Activated T-helper 2 cell treated with anti-CD3 and anti-CD28 coated beads, Interferon-gamma antibody, Interleukin-2, Interleukin-4, amounts not matched to agents 10 μg/mL and 5 μg/mL and 100 μg/mL, durations not matched to agents 14 hours and 24 hours and 36 hours (primary cell): ENCODE measurements around the gene CCNK. TPM values are rescaled to one million over a fixed set of nuclear protein-coding genes. Genes with fewer than 3 reads are reported as not detected.

Source experiments
- DNase-seq: peaks from one replicate; pipeline ENCODE4 v3.0.0; 2021; ENCODE audit warnings: low spot score
- H3K27ac Mint-ChIP-seq: one replicate; pipeline ENCODE4 v1.8.0; 2021; ENCODE audit warnings: mixed read lengths
- H3K27me3 Mint-ChIP-seq: one replicate; pipeline ENCODE4 v1.8.0; 2021; ENCODE audit warnings: low read depth, mixed read lengths
- H3K36me3 Mint-ChIP-seq: one replicate; pipeline ENCODE4 v1.8.0; 2021; ENCODE audit warnings: low read depth, mixed read lengths
- H3K4me1 Mint-ChIP-seq: one replicate; pipeline ENCODE4 v1.8.0; 2021; ENCODE audit warnings: low read depth, mixed read lengths
- H3K4me3 Mint-ChIP-seq: one replicate; pipeline ENCODE4 v1.8.0; 2021; ENCODE audit warnings: low read depth, mild to moderate bottlenecking, moderate library complexity, mixed read lengths
- H3K9me3 Mint-ChIP-seq: one replicate; pipeline ENCODE4 v1.8.0; 2021; ENCODE audit warnings: mixed read lengths
- intact Hi-C: fragments of 100-400 bp; cut with micrococcal nuclease; formaldehyde crosslinking; loops from one replicate; pipeline ENCODE4 v1.15.1; 2023
- total RNA-seq: library from RNA; stranded (reverse); gene quantifications from 2 replicates; pipeline ENCODE4 v1.2.3, GENCODE V29; 2022

Gene CCNK
- 77.8 and 80.4 TPM in 2 replicates for total RNA-seq

DNA sequence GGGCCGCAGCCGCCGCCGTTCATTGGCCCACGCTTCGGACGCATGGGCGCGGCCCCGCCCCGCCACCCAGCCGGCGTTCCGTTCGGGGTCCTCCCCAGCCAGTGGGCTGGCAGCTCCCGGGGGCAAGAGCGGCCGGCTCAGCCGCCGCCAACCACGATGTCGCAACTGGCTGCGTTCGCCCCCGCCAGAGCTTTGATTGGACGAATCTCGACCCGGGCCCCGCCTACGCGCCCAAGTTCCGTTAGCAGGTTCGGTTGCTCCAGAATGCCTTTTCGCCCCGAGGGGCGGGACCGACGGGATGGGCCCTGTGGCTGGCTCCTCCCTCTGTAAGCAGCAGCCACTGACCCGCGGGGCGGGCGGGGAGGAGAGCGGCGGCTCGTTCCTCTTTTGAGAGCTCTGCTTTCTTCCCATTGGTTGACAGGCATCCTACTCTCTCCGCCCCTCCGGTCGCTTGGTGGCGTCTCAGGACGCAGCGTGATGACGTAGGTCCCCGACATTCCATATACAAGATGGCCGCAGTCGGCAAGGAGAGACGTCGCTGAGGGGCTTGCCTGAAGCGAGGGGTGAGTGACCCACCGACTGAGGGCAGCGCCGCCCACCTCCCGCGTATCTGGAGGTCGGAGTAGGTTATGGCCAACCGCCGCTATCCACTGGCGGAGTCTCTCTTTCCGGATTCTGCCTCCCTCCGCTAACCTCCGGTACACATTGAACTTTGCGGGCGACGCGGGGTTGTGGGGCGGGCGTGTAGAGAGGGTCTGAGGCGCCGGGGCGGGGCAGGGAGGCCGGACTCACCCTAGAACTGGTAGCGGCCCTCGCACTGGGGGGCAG is at the start of gene CCNK:
Gene CCNK (plus strand): TSS at position 493 of the 828 bp plus-strand sequence. CDS start 11,269 bp downstream, outside the sequence.
- peak; percentile 100 for DNase-seq
- no peaks in the 10 kb centered on the region for H3K27me3 Mint-ChIP-seq
- H3K4me3 Mint-ChIP-seq = peak within 1 kb of the TSS; percentile 90
- intact Hi-C loops = loop anchor here (1.0 to 10.0 kb wide), 3 partner anchors 123 to 584 kb away; partner anchors contain the start of genes CCDC85C, CYP46A1 and EVL
- H3K9me3 Mint-ChIP-seq = no peaks in the 10 kb centered on the region
- peaks cover 43% of the 10 kb centered on the region for H3K4me1 Mint-ChIP-seq
- H3K27ac Mint-ChIP-seq = peak within 1 kb of the TSS; percentile 92
- peaks cover 3% of the 10 kb centered on the region for H3K36me3 Mint-ChIP-seq

DNA sequence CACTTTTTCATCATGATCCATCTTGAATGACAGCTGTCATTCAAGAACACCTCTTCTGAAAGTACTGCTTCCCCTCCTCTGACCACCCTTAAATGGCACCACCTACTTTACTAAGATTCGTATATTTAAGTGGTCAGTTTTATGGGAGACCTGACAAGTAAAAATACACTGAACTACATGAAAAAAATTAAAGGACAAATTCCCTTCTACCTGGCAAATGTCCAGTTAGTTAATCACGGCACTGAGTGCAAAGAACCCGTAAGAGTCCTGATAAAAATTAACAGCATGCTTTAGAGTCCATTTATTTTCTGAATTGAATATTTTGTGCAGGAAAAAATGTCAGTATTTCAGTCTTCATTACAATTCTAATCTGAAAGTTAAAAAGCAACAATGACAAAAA is 49.2 kb upstream of the CCNK start:
- Mint-ChIP-seq H3K36me3 (peaks cover 74% of the 10 kb centered on the region), H3K4me3 (no peak overlapping the region), H3K27ac (no peak overlapping the region), H3K9me3 (peaks cover 23% of the 10 kb centered on the region), H3K4me1 (peaks cover 15% of the 10 kb centered on the region), H3K27me3 (no peaks in the 10 kb centered on the region)
- intact Hi-C loops = no loop called here
- DNase-seq = no peak

DNA sequence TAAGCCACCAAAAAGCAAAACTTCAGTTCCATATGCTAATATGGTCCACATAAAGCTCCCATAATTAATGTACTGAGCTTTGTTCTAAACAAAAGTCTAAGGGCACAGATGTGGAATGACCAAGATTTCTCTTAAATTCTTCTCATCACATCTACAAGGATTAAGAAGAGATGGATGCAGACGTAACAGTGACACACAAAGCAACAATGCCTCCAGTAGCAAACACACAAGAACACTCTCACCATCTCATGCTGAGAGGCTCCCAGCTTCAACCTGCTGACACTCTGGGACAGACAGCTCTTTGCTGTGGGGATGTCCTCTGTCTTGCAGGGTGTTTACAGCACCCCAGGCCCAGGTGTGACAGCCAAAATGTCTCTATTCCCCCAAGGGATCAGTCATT is 48.7 kb upstream of the CCNK start:
- H3K4me3 Mint-ChIP-seq = no peak overlapping the region
- intact Hi-C loops = no loop called here
- H3K4me1 Mint-ChIP-seq = peaks cover 20% of the 10 kb centered on the region
- peaks cover 78% of the 10 kb centered on the region for H3K36me3 Mint-ChIP-seq
- no peaks in the 10 kb centered on the region for H3K27me3 Mint-ChIP-seq
- H3K27ac Mint-ChIP-seq = no peak overlapping the region
- DNase-seq = no peak
- H3K9me3 Mint-ChIP-seq = peaks cover 23% of the 10 kb centered on the region

DNA sequence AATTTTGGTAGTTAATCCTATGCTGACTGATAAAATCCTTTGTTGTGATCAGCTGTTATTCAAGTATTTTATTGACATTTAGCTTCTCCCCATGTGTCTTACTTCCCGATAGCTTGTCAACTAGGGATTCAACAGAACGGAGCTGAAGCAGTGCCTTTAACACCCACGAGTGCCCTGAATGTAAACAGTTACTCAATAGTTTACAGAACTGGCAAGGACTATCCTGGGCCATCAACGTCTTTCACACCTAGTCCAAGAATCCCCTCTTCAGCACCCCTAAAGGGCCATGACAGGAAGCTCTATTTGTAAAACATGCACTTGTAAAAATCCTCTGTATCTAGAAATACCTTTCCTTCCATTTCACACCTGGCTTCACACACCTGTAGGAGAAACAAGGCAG is 45.9 kb upstream of the CCNK start:
- H3K4me3 Mint-ChIP-seq = no peak overlapping the region
- peaks cover 23% of the 10 kb centered on the region for H3K4me1 Mint-ChIP-seq
- intact Hi-C loops = no loop called here
- H3K27ac Mint-ChIP-seq = no peak overlapping the region
- H3K36me3 Mint-ChIP-seq = peaks cover 64% of the 10 kb centered on the region
- DNase-seq = no peak
- H3K9me3 Mint-ChIP-seq = peaks cover 3% of the 10 kb centered on the region
- H3K27me3 Mint-ChIP-seq = no peaks in the 10 kb centered on the region

DNA sequence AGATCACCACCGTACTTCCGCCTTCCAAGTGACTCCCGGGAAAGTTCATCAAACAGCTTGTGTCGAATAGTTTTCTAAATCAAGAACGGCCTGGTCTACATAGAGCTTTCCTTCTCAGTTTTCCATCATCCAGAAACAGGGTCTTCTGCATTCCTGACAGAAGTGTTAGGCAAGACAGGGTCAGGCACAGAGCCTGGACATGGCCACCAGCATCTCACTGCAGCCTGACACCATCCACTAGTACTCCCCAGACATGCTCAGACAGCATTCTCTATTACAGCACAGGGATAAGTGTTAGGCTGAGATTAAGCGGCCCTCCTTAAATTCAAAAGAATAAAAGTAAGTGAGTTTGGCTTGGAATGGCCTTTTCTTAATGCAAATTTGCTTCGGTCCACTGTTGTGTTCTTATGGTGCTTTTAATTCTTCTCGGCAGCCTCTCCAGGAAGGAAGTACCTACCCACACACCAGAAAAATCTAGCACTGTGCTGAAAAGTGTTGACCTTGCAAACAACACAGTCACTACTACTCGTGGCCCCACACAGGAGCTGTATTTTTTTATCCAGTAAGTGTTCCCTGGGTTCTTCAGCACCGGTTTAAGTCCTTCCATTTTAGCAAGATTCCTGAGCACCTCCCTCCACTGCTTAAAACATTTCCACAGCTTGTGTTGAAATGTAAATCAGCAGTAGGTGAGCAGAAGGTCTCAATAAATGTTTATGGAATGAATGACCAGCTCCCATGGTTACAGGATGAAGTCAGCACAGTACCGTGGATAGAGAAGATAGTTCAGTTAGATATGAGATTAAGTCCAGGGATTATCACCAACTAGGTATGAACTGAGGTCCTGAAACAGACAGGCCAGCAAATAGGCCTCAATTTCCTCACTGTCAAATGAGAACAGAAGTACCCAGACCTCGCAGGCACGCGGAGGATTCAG is 44.7 kb upstream of the CCNK start:
- Mint-ChIP-seq H3K36me3 (peaks cover 57% of the 10 kb centered on the region), H3K27me3 (no peaks in the 10 kb centered on the region), H3K27ac (peak overlapping the region; percentile 45), H3K4me3 (no peak overlapping the region), H3K4me1 (peaks cover 26% of the 10 kb centered on the region), H3K9me3 (no peaks in the 10 kb centered on the region)
- intact Hi-C loops = no loop called here
- DNase-seq = no peak

DNA sequence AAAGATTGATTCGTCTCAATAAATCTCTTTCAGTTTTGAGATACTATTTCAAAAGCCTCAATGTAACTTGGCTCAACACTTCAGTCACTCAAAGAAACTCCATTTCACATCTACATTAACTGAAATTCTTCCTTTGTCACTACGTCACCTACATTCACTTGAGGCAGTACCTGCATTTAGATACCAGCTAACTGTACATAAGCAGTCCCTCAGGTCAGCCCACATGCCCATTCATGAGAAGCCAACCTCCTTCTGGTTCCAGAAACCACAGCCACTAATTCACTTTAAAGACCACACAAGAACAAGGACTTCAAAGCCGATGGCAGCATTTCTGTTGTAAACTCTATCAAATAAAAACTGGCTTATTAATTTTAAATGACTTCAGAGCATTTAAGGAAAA is 43.5 kb upstream of the CCNK start:
- intact Hi-C loops = no loop called here
- no peak for DNase-seq
- Mint-ChIP-seq H3K4me3 (no peak overlapping the region), H3K4me1 (peaks cover 38% of the 10 kb centered on the region), H3K36me3 (peaks cover 57% of the 10 kb centered on the region), H3K27me3 (no peaks in the 10 kb centered on the region), H3K9me3 (no peaks in the 10 kb centered on the region), H3K27ac (peak overlapping the region; percentile 45)

DNA sequence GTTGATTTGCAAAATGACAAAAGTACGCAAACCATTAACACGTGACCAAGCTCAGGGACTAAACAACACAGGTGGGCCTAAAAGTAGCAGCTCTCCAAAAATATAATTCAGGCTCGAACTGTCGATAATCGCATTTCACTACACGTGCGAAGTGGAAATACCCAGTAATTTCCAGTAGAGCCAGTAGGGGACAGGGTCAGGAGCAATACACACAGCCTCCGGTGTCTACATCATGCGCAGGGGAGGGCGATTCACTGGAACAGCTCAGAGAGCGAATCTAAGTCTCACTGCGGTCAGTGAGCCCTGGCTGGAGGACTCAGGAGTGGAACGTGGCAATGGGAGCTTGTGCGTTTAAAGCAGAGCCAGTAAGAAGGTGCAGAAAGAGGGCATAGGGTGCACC is 40.9 kb upstream of the CCNK start:
- DNase-seq = no peak
- H3K27ac Mint-ChIP-seq = no peak overlapping the region
- no peak overlapping the region for H3K4me3 Mint-ChIP-seq
- H3K9me3 Mint-ChIP-seq = no peaks in the 10 kb centered on the region
- H3K36me3 Mint-ChIP-seq = peaks cover 58% of the 10 kb centered on the region
- intact Hi-C loops = no loop called here
- peaks cover 38% of the 10 kb centered on the region for H3K4me1 Mint-ChIP-seq
- no peaks in the 10 kb centered on the region for H3K27me3 Mint-ChIP-seq

DNA sequence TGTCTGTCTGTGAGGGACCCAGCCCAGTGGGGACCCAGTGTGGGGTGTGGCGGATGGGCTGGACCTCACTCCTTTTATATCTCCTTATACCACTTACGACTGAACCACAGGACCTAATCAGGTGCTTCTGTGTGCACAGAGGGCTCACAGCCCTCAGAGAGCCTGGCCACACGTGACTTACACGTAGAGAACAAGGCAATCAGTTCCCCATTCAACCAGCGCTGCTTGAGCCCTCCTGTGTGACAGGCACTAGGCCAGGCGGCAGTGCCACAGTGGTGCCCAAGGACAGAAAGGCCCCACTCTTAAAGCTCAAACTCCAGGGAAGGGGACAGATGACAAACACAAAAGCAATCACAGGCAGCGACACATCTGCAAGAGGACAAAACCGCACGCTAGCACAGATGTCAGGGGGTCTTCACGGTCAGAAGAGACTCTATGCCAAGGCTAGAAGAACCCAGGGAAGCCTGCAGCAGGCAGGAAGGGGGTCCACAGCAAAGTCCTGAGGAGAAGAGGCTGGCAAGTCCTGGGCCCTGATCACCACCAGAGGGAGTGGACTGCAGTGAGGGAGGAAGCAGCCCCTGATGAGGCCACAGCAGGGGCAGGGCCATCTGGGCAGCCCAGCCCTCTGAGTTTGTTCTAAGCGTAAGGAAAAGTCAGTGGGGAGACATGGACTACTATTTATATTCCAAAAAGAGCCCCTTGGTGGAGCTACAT is 39.9 kb upstream of the CCNK start:
- Mint-ChIP-seq H3K4me3 (no peak overlapping the region), H3K27ac (peak overlapping the region; percentile 20), H3K9me3 (no peaks in the 10 kb centered on the region), H3K27me3 (no peaks in the 10 kb centered on the region), H3K36me3 (peaks cover 54% of the 10 kb centered on the region), H3K4me1 (peaks cover 31% of the 10 kb centered on the region)
- no peak for DNase-seq
- intact Hi-C loops = no loop called here

DNA sequence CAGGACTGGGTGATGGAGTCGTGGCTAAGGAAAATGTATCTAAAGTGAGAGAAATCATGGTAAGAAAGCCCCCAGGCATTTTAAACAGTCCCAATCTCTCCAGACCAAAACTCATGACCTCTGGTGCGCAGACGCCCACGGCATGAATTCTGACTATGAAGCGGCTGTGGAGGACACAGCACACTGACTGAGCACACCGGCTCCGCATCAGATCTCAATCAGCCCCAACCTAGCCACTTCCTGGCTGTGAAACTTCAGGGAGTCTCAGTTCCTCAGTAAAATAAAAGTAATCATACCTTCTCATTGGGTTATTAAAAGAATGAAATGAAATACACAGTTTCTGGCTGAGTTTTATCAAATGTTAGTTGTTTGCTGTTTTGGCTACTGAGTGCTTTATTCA is 39.3 kb upstream of the CCNK start:
- H3K9me3 Mint-ChIP-seq = no peaks in the 10 kb centered on the region
- H3K4me3 Mint-ChIP-seq = no peak overlapping the region
- DNase-seq = no peak
- intact Hi-C loops = no loop called here
- peaks cover 25% of the 10 kb centered on the region for H3K4me1 Mint-ChIP-seq
- H3K36me3 Mint-ChIP-seq = peaks cover 55% of the 10 kb centered on the region
- no peaks in the 10 kb centered on the region for H3K27me3 Mint-ChIP-seq
- no peak overlapping the region for H3K27ac Mint-ChIP-seq

DNA sequence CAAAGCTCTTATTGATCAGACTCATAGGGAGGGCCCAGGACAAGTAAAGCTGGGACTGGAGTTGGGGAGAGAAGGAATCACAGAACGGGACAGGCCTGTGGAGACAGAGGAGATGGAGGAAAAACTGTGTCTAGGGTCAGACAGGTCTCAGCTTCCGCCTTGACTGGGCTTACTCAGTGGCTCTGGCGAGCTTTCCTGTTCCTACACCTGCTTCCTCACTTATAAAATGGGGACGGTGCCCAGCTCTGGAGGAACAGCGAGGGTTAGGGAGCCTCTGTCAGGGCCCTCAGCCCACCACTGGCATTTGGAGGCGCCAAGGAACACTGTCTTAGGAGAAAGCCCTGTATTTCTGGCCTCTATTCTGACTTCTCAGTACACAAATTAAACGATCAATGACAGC is 35.3 kb upstream of the CCNK start:
- H3K27me3 Mint-ChIP-seq = no peaks in the 10 kb centered on the region
- intact Hi-C loops = no loop called here
- no peak overlapping the region for H3K4me3 Mint-ChIP-seq
- DNase-seq = no peak
- peaks cover 55% of the 10 kb centered on the region for H3K36me3 Mint-ChIP-seq
- H3K4me1 Mint-ChIP-seq = peaks cover 25% of the 10 kb centered on the region
- peak overlapping the region; percentile 18 for H3K27ac Mint-ChIP-seq
- no peaks in the 10 kb centered on the region for H3K9me3 Mint-ChIP-seq

DNA sequence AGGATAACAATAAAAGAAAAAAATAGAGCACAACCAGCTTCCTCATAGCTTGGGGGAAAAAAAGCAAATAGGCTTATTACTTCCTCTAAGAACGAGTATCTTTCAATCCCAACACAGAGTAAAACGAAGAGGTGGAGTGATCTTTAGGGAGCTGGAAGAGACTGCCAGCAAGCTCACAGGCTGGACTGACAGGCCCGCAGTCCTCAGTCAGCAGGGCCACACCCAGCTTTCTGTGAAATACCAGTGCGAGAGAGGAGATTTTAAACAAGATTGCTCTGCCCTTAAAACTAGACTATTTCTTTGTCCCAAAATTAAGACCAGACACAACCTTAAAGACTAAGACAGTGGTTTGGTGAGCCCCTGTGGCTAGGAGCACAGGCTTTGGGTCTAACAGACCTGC is 33.5 kb upstream of the CCNK start:
- Mint-ChIP-seq H3K36me3 (peaks cover 48% of the 10 kb centered on the region), H3K27me3 (no peaks in the 10 kb centered on the region), H3K27ac (no peak overlapping the region), H3K4me3 (no peak overlapping the region), H3K9me3 (no peaks in the 10 kb centered on the region), H3K4me1 (peaks cover 10% of the 10 kb centered on the region)
- no peak for DNase-seq
- intact Hi-C loops = no loop called here

DNA sequence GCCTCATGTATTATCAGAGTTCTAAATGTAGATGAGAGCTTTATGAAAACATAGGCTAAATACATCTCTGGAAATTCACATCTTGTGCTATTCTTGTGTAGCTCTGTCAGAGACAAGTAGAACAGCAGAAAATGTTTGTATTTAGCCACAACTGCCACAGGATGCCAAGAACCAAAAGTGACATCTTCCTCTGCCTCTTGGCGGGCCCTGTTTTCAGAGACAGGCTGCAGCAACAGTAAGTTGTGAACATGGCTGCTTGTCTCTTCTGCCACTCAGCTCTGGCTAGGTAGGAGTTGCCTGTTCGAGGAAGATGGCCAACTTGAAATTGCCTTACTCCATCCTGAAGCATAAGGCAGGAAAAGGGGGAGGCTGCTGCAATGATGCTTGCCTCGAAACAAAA is 30.9 kb upstream of the CCNK start:
- Mint-ChIP-seq H3K9me3 (no peaks in the 10 kb centered on the region), H3K27ac (no peak overlapping the region), H3K36me3 (peaks cover 47% of the 10 kb centered on the region), H3K4me1 (peaks cover 10% of the 10 kb centered on the region), H3K4me3 (no peak overlapping the region), H3K27me3 (no peaks in the 10 kb centered on the region)
- no peak for DNase-seq
- intact Hi-C loops = no loop called here
